ENCODE measurements around the gene ZNF662. TPM values are rescaled to one million over a fixed set of nuclear protein-coding genes. Genes with fewer than 3 reads are reported as not detected.

ZNF662 gene
- total RNA-seq, 1 experiment from 2014 or later = not detected

- TF ChIP-seq CTCF (conservative IDR thresholded peaks at IDR 0.05) = no peak
- Histone ChIP-seq H3K56ac (ENCODE audit: insufficient read length, low read depth, low read length) (no peak overlapping the region), H3K79me1 (ENCODE audit: insufficient read depth, low read depth, low read length, poor library complexity, severe bottlenecking) (no peaks in the 10 kb centered on the region), H3K4ac (ENCODE audit: low read depth, low read length) (no peak overlapping the region), H4K5ac (ENCODE audit: insufficient read length, low read depth, low read length) (no peak overlapping the region), H2BK20ac (ENCODE audit: low read depth, low read length, poor library complexity, severe bottlenecking) (no peak overlapping the region), H2BK120ac (ENCODE audit: low read depth, low read length, poor library complexity, severe bottlenecking) (no peak overlapping the region), H2BK15ac (ENCODE audit: low read depth, low read length) (no peak overlapping the region), H3K23me2 (ENCODE audit: insufficient read length, low read depth, low read length, poor library complexity, severe bottlenecking) (no peaks in the 10 kb centered on the region), H3K27me3 (ENCODE audit: insufficient read depth, low read length) (no peaks in the 10 kb centered on the region), H3T11ph (ENCODE audit: low read length) (no peak overlapping the region), H3K4me2 (ENCODE audit: insufficient read depth, insufficient read length, low read length) (no peak overlapping the region), H3K9ac (ENCODE audit: extremely low read depth, insufficient read length, low read length) (no peak overlapping the region), H3K4me1 (ENCODE audit: insufficient read depth, low read length) (no peaks in the 10 kb centered on the region), H2BK12ac (ENCODE audit: insufficient read length, low read depth, low read length) (no peak overlapping the region), H2AK5ac (ENCODE audit: insufficient read length, low read length) (no peak overlapping the region), H3K14ac (ENCODE audit: insufficient read depth, low read length) (no peak overlapping the region), H3K79me2 (ENCODE audit: insufficient read depth, low read length) (no peaks in the 10 kb centered on the region), H3K23ac (ENCODE audit: insufficient read length, low read depth, low read length) (no peak overlapping the region), H2BK5ac (ENCODE audit: insufficient read length, low read length) (no peak overlapping the region), H4K8ac (replicated peaks; ENCODE audit: insufficient read length, low read depth, low read length) (no peak overlapping the region), H4K91ac (ENCODE audit: insufficient read length, low read depth, low read length) (no peak overlapping the region), H2AFZ (ENCODE audit: low read length) (no peak overlapping the region), H3K18ac (ENCODE audit: insufficient read length, low read depth, low read length) (no peak overlapping the region), H4K20me1 (ENCODE audit: control insufficient read depth, insufficient read depth, insufficient read length) (no peaks in the 10 kb centered on the region), H3K9me3 (ENCODE audit: control insufficient read depth, low read depth, low read length) (no peaks in the 10 kb centered on the region), H3K27ac (ENCODE audit: insufficient read length, low read depth, low read length) (no peak overlapping the region)
- DNase-seq = no peak
- Mint-ChIP-seq H3K27ac (peak overlapping the region in 1 of 3 experiments; percentile 38; a peak in 1 of 7 replicates), H3K9me3 (no peaks in the 10 kb centered on the region), H3K36me3 (ENCODE audit: insufficient read depth in 1 of 3, low read depth in 3 of 3) (no peaks in the 10 kb centered on the region), H3K27me3 (ENCODE audit: low read depth) (peaks cover 7% of the 10 kb centered on the region), H3K4me1 (no peaks in the 10 kb centered on the region), H3K4me3 (no peak overlapping the region)
- no CpG with 5 or more reads among the region's 9 CpGs for WGBS (ENCODE audit: extremely low coverage, insufficient read length, low lambda C conversion rate)
Observed at GRCh38 chr3:42873221-42873982, 32.5 kb upstream of the ZNF662 start.

Data from H9 (cell line).